GM12878 (cell line): ENCODE results near the gene PANX2.

Experiments used
- RAD21 ChIP-seq: IDR thresholded peaks from 2 replicates; pipeline ENCODE4 v1.6.1; 2011; ENCODE audit warnings: mild to moderate bottlenecking, low read depth, low read length, moderate library complexity; ENCODE audit not compliant: insufficient read depth
- RFX5 ChIP-seq: IDR thresholded peaks from 2 replicates; pipeline ENCODE4 v1.6.1; 2011; ENCODE audit warnings: low read depth, low read length, improper control_type of control experiment
- SMC3 ChIP-seq: IDR thresholded peaks from 2 replicates; pipeline ENCODE4 v1.6.1; 2011; ENCODE audit warnings: low read length, improper control_type of control experiment, borderline replicate concordance
- ZBTB11 ChIP-seq: fragments of 450-650 bp; formaldehyde crosslinking; IDR thresholded peaks from 2 replicates; pipeline ENCODE4 v1.5.0; 2022; ENCODE audit warnings: mild to moderate bottlenecking, missing genetic modification characterization

GRCh38 chr22:50175191-50175461 is 4.6 kb downstream of the PANX2 start:
- TF ChIP-seq RFX5 (no peak), RAD21 (no peak), ZBTB11 (CRISPR knock-in tag) (no peak), SMC3 (no peak)
